Breast epithelium (tissue), 4 donors: Measurements from ENCODE around the gene FAXDC2. TPM values are rescaled to one million over a fixed set of nuclear protein-coding genes. Genes with fewer than 3 reads are reported as not detected.
A peak's percentile ranks its signal among the peaks of the same experiment; 100 is the strongest.

Experiments used
- DNase-seq, 2 donors: peaks; one replicate each; pipeline ENCODE4 v3.0.0-alpha.2; 2019; ENCODE audit warnings: low spot score in 2 of 2
- H3K27ac ChIP-seq, 2 donors: fragments of 200-600 bp; sonication (generic) in 1 of 2; one replicate each; pipeline ENCODE4 v1.5.1; 2016 to 2019; ENCODE audit warnings: mild to moderate bottlenecking in 1 of 2
- H3K27me3 ChIP-seq, 2 donors: fragments of 200-600 bp; sonication (generic) in 1 of 2; one replicate each; pipeline versions ENCODE4 v1.5.1 to v1.6.0; 2017 to 2019; ENCODE audit warnings: control low read depth in 1 of 2, mild to moderate bottlenecking in 1 of 2
- H3K36me3 ChIP-seq: fragments of 200-600 bp; one replicate; pipeline ENCODE4 v1.5.1; 2019
- H3K4me1 ChIP-seq, 2 donors: fragments of 200-600 bp; sonication (generic); one replicate each; pipeline ENCODE4 v1.5.1; 2016 to 2019; ENCODE audit warnings: control low read depth in 1 of 2
- H3K4me3 ChIP-seq, 3 donors: fragments of 200-600 bp; sonication (generic); 1 replicate in 2 of 3; 2 replicates in 1 of 3; pipeline ENCODE4 v1.5.1; 2016 to 2019; ENCODE audit warnings: mild to moderate bottlenecking in 3 of 3, moderate library complexity in 2 of 3
- H3K9me3 ChIP-seq, 2 donors: fragments of 200-600 bp; sonication (generic) in 1 of 2; one replicate each; pipeline ENCODE4 v1.5.1; 2016 to 2019; ENCODE audit warnings: control low read depth in 1 of 2
- POLR2A ChIP-seq: fragments of 450-650 bp; IDR thresholded peaks from one replicate; pipeline ENCODE4 v1.6.1; 2016; ENCODE audit warnings: antibody characterized with exemption, mild to moderate bottlenecking, moderate library complexity
- POLR2AphosphoS5 ChIP-seq, 3 donors: sonication (generic); formaldehyde crosslinking; IDR thresholded peaks; one replicate each; pipeline ENCODE4 v1.6.1; 2017; ENCODE audit warnings: antibody characterized with exemption in 3 of 3
- intact Hi-C: fragments of 100-400 bp; cut with DNase I; formaldehyde crosslinking; loops from one replicate; pipeline ENCODE4 v1.15.1; 2023; ENCODE audit warnings: low total_unique reads
- total RNA-seq, 3 donors: library from RNA; depleted of rRNA; stranded (reverse); fragments of >200 nt; gene quantifications; one replicate each; pipeline ENCODE4 v1.1.0, GENCODE V29; 2016
- TF ChIP-seq, protein P1 (sequence below), 3 donors: fragments of 450-650 bp; IDR thresholded peaks; one replicate each; pipeline ENCODE4 v1.5.1; 2016 to 2017; ENCODE audit warnings: antibody characterized with exemption in 3 of 3, mild to moderate bottlenecking in 3 of 3, moderate library complexity in 3 of 3

The FAXDC2 gene
- total RNA-seq, 3 donors from 2014 or later, result 43.9 to 117 (median 52.5) TPM

DNA sequence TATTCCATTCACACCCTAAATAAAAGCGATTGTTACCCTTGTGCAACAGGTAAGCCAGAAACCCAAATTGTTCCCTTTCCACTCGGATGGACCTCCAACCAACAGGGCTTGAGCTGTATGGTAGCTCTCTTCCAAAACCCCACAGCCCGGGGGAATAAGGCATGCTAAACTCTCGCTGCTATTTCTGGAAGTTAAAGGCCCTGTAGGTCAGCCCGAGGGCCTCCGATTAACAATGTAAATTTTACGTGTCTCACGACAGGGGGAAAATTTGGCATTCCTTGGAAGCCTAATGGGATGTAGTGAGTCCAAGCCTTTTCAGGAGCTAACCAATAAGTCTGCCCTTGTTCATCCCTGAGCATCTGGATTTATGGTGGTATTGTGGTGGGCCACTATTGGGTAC lies 34.0 kb upstream of the FAXDC2 start:
- no peak for DNase-seq
- intact Hi-C loops, result no loop called here
- H3K4me3 ChIP-seq, result no peak overlapping the region
- H3K4me1 ChIP-seq, result no peaks in the 10 kb centered on the region
- H3K27ac ChIP-seq, result no peak overlapping the region
- TF ChIP-seq, protein P1, sequence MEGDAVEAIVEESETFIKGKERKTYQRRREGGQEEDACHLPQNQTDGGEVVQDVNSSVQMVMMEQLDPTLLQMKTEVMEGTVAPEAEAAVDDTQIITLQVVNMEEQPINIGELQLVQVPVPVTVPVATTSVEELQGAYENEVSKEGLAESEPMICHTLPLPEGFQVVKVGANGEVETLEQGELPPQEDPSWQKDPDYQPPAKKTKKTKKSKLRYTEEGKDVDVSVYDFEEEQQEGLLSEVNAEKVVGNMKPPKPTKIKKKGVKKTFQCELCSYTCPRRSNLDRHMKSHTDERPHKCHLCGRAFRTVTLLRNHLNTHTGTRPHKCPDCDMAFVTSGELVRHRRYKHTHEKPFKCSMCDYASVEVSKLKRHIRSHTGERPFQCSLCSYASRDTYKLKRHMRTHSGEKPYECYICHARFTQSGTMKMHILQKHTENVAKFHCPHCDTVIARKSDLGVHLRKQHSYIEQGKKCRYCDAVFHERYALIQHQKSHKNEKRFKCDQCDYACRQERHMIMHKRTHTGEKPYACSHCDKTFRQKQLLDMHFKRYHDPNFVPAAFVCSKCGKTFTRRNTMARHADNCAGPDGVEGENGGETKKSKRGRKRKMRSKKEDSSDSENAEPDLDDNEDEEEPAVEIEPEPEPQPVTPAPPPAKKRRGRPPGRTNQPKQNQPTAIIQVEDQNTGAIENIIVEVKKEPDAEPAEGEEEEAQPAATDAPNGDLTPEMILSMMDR (IDR thresholded peaks at IDR 0.05), result no peak
- TF ChIP-seq POLR2AphosphoS5 (IDR thresholded peaks at IDR 0.05), result no peak
- TF ChIP-seq POLR2A, result no peak
- no peaks in the 10 kb centered on the region for H3K27me3 ChIP-seq
- peaks cover 17 to 26% of the 10 kb centered on the region in 2 donors for H3K9me3 ChIP-seq
- peaks cover 9% of the 10 kb centered on the region for H3K36me3 ChIP-seq

DNA sequence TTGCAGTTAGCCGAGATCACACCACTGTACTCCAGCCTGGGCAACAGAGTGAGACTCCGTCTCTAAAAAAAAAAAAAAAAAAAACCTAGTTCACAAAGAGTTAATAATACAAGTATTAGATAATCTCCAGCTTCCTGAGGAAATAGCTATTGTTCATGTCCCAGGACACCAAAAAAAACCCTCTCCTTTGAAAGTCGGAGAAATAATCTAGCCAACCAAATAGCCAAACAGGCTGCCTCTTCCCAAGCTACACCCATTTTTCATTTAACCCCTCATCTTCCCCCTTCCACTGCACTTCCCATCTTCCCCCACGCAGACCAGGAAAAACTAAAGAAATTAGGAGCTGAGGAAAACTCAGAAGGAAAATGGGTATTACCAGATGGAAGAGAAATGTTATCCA lies 31.6 kb upstream of the FAXDC2 start:
- intact Hi-C loops, result no loop called here
- H3K27me3 ChIP-seq, result no peaks in the 10 kb centered on the region
- H3K9me3 ChIP-seq, result peaks cover 28 to 37% of the 10 kb centered on the region in 2 donors
- no peak overlapping the region for H3K4me3 ChIP-seq
- H3K4me1 ChIP-seq, result no peaks in the 10 kb centered on the region
- TF ChIP-seq POLR2AphosphoS5 (IDR thresholded peaks at IDR 0.05) (no peak), POLR2A (no peak)
- TF ChIP-seq, protein P1 (IDR thresholded peaks at IDR 0.05), result no peak
- H3K27ac ChIP-seq, result no peak overlapping the region
- no peaks in the 10 kb centered on the region for H3K36me3 ChIP-seq
- DNase-seq, result no peak

DNA sequence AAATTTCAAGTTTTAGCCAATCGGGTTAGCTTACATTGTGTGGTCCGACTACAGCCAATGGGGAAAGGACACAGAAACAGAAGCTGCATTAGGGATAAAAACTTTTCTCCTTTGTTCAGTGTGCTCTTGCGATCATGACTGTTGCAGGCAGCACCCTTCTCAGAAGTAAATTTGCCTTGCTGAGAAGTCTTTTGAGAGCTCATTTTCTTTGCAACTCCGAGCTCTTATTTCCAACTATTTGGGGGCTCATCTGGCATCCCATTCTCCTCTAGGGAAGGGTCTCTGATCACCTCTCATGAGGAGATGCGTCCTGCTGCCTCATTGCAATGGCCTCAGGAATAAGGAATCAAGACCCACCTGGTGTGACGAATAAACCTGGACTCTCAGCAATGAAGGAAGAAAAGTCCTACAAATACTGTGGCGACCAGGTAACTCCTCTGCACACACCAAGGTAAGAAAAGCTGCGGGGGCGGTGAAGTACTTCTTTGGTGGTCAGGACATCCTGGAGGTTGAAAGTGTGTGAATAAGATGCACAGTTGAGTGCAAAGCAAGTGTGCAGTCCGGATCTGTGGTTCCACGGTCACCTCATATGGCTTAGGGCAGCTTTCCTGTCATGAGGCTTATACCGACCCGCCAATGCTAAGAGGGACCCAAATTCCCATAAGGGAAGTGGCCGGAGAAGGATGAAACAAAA lies 28.4 kb upstream of the FAXDC2 start:
- Histone ChIP-seq H3K27ac (no peak overlapping the region), H3K4me3 (no peak overlapping the region), H3K9me3 (peaks cover 11 to 15% of the 10 kb centered on the region in 2 donors), H3K36me3 (peaks cover 9% of the 10 kb centered on the region), H3K27me3 (no peaks in the 10 kb centered on the region), H3K4me1 (no peaks in the 10 kb centered on the region)
- intact Hi-C loops, result no loop called here
- TF ChIP-seq POLR2A (no peak), POLR2AphosphoS5 (IDR thresholded peaks at IDR 0.05) (no peak)
- TF ChIP-seq, protein P1 (IDR thresholded peaks at IDR 0.05), result no peak
- no peak for DNase-seq

DNA sequence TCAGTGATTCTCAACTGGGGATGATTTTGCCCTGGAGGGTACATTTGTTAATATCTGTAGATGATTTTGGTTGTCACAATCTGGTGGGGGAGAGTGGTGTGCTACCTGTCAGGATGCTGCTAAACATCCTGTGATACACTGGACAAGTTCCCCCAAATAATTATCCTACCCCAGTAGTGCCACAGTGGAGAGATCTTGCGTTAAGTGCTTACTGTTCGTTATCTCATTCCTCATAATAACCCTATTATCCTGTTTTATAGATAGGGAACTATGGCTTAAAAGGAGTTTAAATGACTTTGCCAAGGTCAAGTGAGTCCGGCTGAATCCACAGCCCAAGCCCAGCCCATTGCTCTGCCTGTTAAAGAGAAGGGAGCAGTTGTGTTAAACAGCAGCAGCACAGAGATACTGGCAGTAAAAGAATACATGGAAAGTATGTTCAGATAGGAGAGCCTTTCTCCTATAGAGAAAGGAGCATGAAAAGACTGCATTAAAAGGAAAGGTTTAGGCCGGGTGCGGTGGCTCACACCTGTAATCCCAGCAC lies 23.5 kb upstream of the FAXDC2 start:
- intact Hi-C loops, result no loop called here
- H3K36me3 ChIP-seq, result peaks cover 9% of the 10 kb centered on the region
- no peaks in the 10 kb centered on the region for H3K4me1 ChIP-seq
- peak overlapping the region in 1 of 2 donors; percentile 27 for H3K27ac ChIP-seq
- no peak for DNase-seq
- H3K4me3 ChIP-seq, result no peak overlapping the region
- H3K9me3 ChIP-seq, result peaks cover 6 to 10% of the 10 kb centered on the region in 2 donors
- H3K27me3 ChIP-seq, result no peaks in the 10 kb centered on the region
- no peak for TF ChIP-seq POLR2AphosphoS5 (IDR thresholded peaks at IDR 0.05)
- no peak for TF ChIP-seq POLR2A
- TF ChIP-seq, protein P1 (IDR thresholded peaks at IDR 0.05), result no peak

DNA sequence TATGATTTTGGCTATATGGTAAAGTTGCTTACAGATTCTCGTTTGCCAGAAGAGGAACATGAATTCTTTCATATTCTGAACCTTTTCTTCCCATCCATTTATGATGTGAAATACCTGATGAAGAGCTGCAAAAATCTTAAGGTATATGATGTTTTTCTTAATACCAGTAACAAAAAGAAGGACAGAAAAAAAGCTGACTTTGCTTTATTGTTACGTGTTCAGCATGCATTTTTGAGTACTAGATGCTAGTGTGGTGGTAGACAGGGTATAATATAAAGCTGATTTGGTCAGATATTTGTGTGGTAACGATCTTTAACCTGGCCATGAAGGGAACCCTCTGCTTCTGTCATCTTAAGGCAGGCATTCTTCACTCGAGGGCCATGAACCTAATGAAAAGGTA lies 21.3 kb upstream of the FAXDC2 start:
- Histone ChIP-seq H3K27me3 (no peaks in the 10 kb centered on the region), H3K36me3 (peaks cover 9% of the 10 kb centered on the region), H3K4me1 (peaks cover 0 to 4% of the 10 kb centered on the region in 2 donors), H3K9me3 (no peaks in the 10 kb centered on the region), H3K27ac (no peak overlapping the region), H3K4me3 (no peak overlapping the region)
- no peak for TF ChIP-seq POLR2AphosphoS5 (IDR thresholded peaks at IDR 0.05)
- no peak for TF ChIP-seq POLR2A
- TF ChIP-seq, protein P1 (IDR thresholded peaks at IDR 0.05), result no peak
- no peak for DNase-seq
- intact Hi-C loops, result no loop called here
